ENCODE measurements around the gene NCCRP1. TPM values are rescaled to one million over a fixed set of nuclear protein-coding genes. Genes with fewer than 3 reads are reported as not detected.

The NCCRP1 gene
- polyA plus RNA-seq (ENCODE audit: insufficient read length in 3 of 3) = 1 to 10 TPM in 2 of 3 donors, under 1 TPM in 1; 0.89 to 3.4 (median 1.5) TPM

GRCh38 chr19:39196860-39197562 is at the start of gene NCCRP1:
NCCRP1 (plus strand) TSS chr19:39196964; CDS start chr19:39196983, 19 bp downstream.
- no peak for DNase-seq (ENCODE audit: low read depth in 3 of 3, low spot score in 2 of 3)

GRCh38 chr19:39147480-39147879 is 49.3 kb upstream of the NCCRP1 start:
- no peak for DNase-seq (ENCODE audit: low read depth in 3 of 3, low spot score in 2 of 3)

DNA sequence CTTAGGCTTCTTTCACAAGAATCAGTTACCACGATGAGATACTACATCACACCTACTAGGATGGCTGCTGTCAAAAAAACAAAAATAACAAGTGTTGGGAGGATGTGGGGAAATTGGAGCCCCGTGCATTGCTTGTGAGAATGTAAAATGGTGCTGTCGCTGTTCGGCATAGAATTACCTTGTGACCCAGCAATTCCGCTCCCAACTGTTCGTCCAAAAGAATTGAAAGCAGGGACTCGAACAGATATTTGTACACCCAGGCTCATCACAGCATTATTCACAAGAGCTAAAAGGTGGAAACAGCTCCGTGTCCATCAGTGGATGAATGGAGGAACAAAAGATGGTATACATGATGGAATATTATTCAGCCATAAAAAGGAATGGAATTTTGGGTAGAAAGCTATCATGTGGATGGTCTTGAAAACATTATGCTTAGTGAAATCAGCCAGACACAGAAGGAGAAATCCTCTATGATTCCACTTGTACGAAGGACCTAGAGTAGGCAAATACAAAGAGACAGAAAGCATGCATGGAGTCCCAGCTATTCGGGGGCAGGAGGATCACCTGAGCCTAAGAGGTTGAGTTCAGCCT is 47.7 kb upstream of the NCCRP1 start:
- no peak for DNase-seq (ENCODE audit: low read depth in 3 of 3, low spot score in 2 of 3)

DNA sequence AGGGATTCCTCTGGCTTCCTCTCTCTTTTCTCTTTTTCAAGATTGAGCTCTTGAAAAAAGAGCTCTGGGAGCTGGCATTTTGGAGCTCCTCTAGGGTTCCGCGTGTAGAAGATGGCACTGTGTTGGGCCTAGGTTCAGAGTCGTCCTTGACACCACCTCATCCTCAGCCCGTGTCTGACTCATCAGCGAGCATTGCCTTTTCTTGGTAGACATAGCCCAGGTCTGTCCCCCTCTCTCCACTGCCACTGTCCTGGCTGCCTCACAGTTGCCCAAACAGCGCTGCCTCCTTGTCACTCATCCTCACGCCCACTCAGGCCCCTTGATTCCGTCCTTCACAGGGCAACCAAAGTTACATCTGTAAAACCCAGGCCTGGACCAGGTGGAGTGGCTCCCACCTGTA is 46.5 kb upstream of the NCCRP1 start:
- DNase-seq (ENCODE audit: low read depth in 3 of 3, low spot score in 2 of 3) = no peak

- no peak for DNase-seq (ENCODE audit: low read depth in 3 of 3, low spot score in 2 of 3)
Measured at GRCh38 chr19:39150807-39151600, 45.8 kb upstream of the NCCRP1 start.

GRCh38 chr19:39152066-39152465 is 44.7 kb upstream of the NCCRP1 start:
- no peak for DNase-seq (ENCODE audit: low read depth in 3 of 3, low spot score in 2 of 3)

DNA sequence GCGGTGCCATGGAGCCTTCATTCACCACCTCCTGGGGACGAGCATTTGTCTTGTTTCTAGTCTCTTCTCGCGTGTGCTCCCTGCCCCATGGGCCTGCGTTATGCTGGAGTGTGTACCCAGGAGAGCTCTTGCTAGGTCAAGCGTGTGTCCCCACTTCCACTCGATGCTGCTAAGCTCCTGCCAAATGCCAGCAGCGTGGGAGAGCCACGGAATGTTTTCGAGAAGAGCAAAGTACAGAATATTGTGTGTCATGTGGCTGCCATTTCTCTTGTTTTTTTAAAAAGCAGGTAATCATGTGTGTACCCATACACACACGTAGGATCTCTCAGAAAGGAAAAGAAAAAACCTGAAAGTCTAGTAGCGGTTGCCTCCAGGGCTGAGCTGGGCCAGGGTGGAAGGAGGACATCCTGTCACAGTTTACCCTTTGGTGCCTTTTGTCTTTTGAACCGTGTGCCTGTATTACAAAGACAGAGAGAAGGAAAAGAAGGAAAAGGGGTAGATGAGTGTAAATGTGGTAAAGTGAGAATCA is 42.6 kb upstream of the NCCRP1 start:
- no peak for DNase-seq (ENCODE audit: low read depth in 3 of 3, low spot score in 2 of 3)

DNA sequence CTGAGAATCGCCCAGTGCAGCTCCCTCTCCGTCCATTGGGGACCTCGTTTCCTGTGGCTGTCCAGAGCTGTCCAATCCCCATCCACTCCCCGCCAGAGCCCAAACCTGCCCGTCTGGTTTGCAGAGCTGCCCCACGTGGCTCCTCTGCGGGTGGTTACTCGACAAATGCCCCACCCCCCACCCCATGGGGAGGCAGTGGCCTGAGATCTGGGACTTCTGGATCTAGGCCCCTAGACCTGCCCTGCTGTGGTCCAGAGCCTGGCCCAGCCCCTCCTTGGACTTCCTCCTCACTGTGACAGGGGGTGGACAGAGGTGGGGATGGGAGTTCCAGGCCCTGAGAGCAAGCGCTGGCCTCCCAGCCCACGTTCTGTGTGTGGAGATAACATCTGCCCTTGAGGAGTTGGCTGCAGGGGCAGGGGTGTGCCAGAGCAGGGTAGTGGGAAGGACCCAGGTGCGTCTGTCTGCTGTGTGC is 42.1 kb upstream of the NCCRP1 start:
- no peak for DNase-seq (ENCODE audit: low read depth in 3 of 3, low spot score in 2 of 3)

DNA sequence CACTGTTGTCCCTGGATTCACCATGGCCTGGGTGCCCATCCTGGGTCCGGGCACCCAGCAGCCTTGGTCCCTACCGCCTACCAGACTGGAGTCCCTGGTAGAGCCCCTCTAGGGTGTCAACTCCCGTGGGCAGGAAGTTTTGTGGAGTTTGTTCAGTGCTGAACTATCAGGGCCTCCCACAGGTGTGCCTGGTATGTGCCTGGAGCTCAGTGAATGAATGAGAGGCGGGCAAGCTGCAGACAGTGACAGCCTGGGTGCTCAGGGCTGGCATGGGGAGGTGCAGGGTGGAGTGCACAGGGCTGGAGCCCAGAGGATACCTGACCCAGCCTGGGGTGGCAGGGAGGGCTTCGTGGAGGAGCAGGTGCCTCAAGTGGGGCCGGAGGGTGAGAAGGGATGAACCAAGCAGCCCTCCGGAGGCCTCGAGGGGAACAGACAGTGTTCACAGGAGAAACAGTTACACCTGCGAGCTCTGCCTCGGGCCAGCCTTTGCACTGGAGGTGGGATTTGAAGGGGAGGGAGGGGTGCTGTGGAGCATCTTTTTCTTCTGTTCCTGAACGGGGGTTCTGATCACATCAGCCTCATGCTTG is 41.6 kb upstream of the NCCRP1 start:
- DNase-seq (ENCODE audit: low read depth in 3 of 3, low spot score in 2 of 3) = no peak

DNA sequence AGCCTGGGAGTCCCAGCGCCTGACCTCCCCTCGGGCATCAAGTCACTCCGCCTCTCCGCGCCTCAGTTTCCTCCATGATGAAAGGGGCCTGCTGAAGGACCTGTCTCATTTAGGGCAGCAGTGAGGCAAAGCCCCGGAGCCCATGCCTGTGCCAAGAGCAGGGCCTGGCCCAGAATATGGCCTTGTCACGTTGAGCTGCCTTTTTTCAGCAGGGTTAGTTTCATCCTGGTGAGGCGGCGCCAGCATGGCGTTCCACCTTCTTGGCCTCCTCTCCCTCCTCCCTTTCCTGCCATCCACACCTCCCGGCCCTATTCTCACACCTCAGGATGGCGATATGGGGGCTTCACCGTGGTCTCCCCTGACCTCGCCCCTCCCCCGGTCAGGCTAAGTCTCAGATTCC is 41.0 kb upstream of the NCCRP1 start:
- DNase-seq (ENCODE audit: low read depth in 3 of 3, low spot score in 2 of 3) = no peak

DNA sequence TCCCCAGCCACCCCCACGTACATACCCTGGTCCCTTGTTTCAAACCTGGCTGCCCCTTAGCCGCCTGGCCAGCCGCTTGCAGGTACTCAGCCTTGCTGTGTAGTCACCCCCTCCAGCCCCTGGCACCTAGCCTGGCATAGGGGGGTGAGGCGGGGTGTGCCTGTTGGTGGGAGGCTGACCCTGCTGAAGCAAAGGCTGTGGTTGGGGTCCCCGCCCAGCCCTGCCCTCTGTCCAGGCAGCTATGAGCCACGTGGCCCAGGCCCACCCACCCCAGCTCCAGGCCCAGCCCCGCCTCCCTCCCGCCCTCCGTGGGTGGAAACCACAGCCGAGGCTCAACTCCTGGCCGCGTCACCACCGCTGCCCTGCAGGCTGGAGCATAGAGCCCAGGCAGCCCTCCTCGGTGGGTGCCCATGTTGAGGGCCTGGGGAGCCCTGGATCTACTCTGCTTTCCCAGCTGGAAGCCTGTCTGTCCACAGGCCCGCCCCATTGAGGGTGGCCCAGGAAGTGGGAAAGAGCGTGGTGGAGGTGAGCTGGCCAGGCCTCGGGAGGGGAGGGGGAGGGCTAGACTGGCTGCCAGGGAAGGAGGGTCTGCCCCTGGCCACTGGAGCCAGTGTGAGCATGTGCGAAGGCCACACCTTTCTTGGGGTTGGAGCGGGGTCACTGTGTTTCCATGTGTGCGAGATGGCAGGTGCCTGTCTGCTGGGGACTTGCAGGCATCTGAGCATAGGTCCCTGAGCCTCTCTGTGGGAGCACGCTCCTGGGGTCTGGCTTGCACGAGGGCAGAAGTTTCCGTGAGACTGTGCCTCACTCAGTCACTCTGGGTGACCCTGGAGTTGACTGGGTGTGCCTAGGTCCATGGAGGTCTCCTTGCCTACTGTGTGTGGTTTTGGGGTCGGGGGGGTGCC is 40.2 kb upstream of the NCCRP1 start:
- DNase-seq (ENCODE audit: low read depth in 3 of 3, low spot score in 2 of 3) = no peak

DNA sequence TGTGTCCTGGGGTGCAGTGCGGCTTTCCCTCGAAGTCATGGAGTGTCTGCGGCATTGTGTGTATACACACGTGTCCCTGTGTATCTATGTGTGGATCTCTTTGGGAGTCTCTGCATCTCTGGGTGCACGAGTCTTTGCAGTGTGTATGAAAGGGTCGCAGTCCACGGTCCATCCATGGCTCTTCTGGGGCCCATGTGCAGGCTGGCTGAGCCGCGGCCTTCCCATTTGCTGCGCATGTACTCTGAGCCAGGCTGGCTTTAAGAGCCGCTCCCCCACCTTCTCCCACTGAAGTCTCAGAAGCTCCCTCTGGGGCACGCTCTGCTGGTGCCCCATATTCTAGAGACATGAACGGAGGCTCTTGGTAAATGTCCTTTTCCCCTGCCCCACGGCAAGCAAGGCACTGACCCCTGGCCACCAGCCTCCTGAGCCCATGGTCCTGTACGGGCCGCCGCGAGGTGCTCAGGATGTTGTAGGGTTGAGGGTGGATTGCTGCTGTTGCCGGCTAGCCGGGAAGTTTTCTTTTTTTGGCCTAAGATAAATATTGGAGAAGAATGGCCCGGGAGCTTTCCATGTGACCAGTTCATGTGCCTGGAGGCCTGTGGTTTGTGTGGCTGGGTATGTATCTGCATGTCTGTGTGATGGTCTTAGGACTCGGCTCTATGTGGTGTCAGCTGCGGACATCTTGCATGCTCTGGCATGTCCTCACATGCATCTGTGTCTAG is 39.3 kb upstream of the NCCRP1 start:
- DNase-seq (ENCODE audit: low read depth in 3 of 3, low spot score in 2 of 3) = no peak

- DNase-seq (ENCODE audit: low read depth in 3 of 3, low spot score in 2 of 3) = no peak
Measured at GRCh38 chr19:39157997-39158389, 38.8 kb upstream of the NCCRP1 start.

GRCh38 chr19:39158646-39159260 is 38.0 kb upstream of the NCCRP1 start:
- DNase-seq (ENCODE audit: low read depth in 3 of 3, low spot score in 2 of 3) = no peak

DNA sequence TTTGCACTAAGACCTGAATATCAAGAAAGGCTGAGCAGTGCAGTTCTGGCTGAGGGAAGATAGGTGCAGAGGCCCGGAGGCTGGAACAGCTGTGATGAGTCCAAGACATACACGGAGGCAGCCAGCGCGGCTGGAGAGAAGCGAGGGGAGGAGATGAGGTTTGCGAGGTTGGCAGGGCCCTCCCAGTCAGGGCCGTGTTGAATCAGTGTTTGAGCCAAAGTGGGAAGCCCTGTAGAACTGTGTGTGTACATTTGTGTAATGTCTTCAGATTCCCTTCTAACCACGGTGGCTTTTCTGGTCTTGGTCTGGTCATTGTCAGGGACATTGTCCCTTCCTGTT is 36.3 kb upstream of the NCCRP1 start:
- no peak for DNase-seq (ENCODE audit: low read depth in 3 of 3, low spot score in 2 of 3)

DNA sequence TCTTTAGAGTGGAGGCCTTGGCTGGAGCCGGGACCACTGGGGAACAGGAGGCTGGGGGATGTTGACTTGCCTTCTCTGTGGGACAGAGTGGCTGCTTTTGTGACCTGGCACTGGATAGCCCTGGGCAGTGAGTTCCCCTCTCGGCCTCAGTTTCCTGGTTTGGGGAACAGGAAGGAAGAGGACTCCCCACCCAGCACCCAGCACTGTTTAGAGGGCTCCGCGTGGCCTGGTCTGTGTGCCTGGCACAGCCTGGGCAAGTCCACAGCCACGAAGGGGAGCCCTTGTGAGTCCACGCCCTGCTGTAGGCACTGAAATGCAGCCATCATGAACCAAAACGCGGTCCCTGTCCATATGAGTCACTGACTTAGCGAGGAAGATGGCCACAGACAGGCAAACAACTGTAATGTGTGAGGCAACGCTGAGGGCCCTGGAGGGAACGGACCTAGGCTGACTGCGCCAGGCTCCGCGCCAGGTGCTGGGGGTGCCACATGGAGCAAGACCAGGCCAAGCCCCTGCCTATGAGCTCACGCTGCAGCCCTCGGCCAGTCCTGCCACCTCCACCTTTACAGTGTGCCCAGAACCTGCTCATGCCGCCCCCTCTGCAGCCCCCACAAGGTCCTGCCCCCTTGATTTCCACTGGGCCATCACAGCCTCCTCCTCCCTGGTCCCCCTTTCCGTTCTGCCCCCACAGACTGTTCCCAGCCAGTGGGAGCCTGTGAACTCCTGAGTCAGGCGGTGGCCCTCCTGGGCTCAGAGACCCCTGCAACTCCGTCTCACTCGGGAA is 35.7 kb upstream of the NCCRP1 start:
- no peak for DNase-seq (ENCODE audit: low read depth in 3 of 3, low spot score in 2 of 3)

DNA sequence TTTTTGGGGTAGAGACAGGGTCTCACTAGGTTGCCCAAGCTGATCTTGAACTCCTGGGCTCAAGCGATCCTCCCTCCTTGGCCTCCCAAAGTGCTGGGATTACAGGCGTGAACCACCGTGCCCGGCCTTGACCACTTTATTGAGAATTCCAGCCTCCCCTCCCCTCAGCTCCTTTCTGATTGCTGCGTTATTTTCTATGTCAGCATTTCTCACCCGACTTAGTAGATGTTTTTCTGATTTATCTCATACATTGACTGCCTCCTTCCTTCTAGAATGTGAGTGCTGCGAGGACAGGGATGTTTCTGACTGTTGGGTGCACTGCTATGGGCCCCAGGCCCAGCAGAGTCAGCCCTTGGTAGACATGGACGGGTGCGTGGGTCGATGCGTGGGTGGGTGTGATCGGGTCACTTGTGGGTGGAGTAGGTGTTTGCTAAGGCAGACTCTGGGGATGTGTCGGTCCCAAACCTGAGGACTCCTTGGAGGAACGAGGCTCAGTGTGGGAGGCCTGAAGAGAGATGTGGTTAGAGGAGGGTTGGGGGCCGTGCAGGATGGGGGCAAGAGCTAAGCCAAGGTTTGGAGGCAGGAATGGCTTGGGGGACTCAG is 34.2 kb upstream of the NCCRP1 start:
- no peak for DNase-seq (ENCODE audit: low read depth in 3 of 3, low spot score in 2 of 3)

GRCh38 chr19:39163621-39164020 is 33.1 kb upstream of the NCCRP1 start:
- no peak for DNase-seq (ENCODE audit: low read depth in 3 of 3, low spot score in 2 of 3)
